T1000 (cell line): ENCODE data around the gene MS4A15.

ENCODE experiments used
- DNase-seq: peaks from one replicate; lab custom pipeline; 2025; ENCODE audit warnings: mixed read lengths; lab: John Stamatoyannopoulos, UW

The MS4A15 gene

DNA sequence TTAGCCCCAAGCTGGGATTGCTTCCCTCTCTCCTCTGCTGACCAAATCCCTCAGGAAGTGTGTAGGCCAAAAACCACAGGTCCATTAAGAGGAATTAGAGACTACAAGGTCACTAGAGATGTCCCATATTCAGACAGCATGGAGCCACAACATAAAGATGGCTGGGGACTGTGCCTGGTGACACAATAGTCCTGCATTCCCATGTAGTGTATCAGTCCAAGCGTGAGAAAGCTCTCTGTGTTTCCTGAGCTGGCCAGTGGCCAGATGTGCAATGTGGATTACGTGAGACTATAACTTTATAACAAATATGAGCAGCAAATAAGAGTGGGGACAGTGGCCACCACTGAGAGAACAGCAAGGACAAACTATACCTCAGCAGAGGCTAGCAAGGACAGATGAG is 20.9 kb downstream of the MS4A15 start:
- DNase-seq: peak; percentile 5

DNA sequence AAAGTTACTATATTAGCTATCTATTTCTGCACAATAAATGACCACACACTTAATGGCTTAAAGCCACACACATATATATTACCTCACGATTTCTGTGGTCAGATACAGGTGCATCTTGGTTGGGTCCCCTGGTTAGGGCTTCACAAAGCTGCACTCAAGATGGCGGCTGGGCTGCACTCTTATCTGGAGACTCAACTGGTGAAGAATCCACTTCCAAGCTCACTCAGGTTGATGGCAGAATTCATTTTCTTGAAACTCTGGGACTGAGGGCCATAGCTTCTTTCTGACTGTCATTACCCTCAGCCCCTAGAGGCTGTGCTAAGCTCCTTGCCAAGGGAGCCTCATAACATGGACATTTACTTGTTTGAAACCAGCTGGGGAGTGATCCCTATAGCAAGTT is 23.4 kb downstream of the MS4A15 start:
- DNase-seq: no peak

DNA sequence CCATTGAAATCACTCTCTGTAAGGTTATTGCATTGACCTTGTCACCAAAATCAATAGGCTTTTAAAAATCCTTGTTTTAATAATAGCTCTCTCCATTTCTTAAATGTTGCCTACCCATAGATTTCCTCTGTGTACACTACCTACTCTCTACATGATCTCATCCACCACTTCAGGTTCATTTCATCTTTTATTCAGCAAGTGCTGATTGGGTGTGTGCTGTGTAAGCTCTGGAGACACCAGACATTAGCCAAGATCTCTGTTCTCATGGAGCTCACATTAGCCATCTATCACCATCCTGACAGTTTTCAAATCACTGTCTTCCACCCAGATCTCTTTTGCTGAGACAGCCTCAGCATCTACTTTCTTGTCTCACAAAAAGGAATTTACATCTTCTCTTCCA is 24.1 kb downstream of the MS4A15 start:
- no peak for DNase-seq

GRCh38 chr11:60781286-60781980 is 24.8 kb downstream of the MS4A15 start:
- DNase-seq: no peak

- no peak for DNase-seq
Measured at GRCh38 chr11:60781981-60782316, 25.3 kb downstream of the MS4A15 start.

DNA sequence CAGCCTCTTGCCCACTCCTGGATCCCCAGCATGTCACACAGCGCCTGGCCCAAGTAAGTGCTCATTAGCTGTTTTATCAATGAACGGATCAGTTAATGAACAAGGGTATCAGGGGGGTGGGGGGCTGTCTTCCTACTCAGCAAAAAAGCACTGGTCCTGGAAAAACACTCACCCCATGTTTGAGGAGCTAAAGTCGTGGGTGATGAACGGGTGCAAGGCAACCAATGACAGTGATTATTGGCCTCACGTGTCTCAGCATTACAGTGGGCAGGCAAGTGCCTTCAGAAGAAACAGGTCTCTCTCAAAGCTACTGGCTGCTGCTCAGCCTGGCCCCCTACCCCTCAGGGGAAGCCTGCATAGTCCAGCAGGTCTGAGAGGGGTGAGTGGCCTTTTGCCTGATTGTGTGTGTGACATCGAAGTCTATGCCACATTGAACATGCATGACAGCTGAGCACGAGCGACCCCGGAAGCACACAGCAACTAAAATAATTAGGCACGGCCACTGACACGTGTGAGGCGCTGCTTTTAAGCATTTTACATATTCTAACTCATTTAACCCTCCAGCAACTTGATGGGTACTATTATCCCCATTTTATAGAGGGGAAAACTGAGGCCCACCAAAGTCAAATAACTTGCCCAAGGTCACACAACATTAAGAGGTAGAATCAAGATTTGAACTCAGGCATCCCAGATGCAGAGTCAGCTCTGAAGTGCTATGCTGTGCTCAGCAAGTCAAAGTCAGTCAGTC is 25.9 kb downstream of the MS4A15 start:
- no peak for DNase-seq

DNA sequence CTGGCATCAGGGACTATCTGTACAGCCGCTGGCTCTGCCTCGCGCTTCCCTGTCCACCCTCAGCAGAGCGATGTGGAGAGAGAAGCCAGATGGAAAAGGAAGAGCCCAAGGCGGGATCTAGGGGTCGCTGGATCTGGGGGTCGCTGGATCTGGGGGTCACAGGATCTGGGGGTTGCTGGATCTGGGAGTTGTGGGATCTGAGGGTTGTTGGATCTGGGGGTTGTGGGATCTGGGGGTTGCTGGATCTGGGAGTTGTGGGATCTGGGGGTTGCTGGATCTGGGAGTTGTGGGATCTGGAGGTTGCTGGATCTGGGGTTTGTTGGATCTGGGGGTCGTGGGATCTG is 26.4 kb downstream of the MS4A15 start:
- no peak for DNase-seq

GRCh38 chr11:60783911-60784310 is 27.2 kb downstream of the MS4A15 start:
- no peak for DNase-seq

DNA sequence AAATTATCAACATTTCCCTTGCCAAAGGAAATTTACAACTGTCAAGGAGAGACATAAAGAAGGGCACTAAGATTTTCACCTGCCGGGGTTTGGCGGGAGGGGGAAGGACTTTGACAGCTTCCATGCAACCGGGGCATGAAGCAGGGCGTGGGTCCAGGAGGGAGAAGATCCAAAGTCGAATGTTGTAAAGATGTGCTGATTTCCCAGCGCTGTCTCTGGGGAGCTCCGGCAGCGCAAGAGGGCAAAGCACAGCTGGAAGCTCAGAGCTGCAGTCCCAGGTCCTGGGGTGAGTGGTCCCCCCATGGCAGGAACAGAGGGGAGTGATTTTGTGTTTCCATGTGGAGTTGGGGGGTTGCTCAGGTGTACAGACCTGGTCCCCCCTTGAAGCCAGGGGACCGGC is 28.5 kb downstream of the MS4A15 start, which contains the start of gene MS4A10:
Gene MS4A10, plus strand, starts transcription at position 198 of the 400 bp plus-strand sequence. CDS start 5,003 bp downstream, outside the sequence.
- DNase-seq: no peak

DNA sequence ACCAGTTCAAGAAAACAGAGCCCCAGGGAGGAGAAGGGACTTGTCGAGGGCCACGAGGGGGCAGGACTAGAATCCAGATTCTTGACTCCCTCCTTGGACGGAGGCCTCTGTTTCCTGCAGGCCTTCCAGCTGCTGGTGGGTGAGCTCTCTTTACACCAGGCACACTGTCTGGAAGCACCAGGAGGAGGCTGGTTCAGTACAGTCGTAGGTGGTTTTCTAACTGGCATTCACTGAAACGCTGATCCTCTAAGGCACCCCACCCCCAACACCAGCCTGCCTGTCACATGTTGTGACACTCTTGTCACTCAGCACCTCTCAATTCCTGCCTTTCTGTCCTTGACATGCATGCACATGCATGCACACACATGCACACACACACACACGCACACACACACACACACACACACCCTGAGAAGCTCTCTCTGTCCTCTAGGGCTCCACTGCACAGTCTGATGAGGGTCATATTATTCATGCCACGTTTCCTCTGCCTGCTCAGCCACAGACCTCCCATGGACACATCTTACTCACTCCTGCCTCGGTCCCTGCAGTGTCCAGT is 29.2 kb downstream of the MS4A15 start:
- DNase-seq: no peak

- DNase-seq: no peak
Measured at GRCh38 chr11:60786811-60787567, 30.3 kb downstream of the MS4A15 start.

- no peak for DNase-seq
Measured at GRCh38 chr11:60788401-60789125, 31.9 kb downstream of the MS4A15 start.

- no peak for DNase-seq
Measured at GRCh38 chr11:60790726-60791125, 34.1 kb downstream of the MS4A15 start.

DNA sequence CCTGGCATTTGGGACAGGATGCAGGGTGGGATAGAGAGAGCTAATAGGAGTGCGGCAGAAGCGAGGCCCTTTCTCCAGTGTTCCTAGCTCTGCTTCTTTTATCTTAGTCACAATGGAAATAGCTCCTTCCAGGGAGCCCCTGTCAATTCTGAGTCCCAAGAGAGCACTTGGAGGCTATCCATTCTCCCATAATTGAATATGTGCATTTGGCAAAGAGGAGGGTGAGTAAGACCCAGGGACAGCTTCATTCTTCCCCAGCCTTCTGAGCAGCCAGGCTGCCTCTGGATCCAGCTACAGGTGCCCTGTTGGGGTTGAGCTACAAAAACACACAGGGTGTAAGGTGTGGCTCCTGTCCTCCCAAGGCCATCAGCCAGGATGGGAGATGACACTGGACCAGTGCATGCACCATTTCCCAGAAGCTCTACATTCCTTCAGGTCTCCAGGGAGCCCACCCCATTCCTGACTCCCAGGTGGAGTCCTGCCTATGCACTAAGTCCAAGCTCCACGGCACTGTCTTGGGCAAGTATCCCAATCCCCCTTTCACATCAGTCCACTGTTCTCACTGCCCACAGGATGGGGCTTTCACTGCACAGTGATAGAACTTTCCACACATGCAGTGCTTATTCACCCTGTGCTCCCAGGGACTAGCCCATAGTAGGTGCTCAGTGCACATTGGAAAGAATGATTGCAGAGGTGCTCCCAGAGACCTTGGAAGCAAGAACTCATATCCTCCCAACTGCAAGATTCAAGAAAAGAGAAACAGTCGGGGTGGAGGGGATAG is 34.7 kb downstream of the MS4A15 start:
- no peak for DNase-seq

GRCh38 chr11:60792521-60792920 is 35.9 kb downstream of the MS4A15 start:
- DNase-seq: no peak

GRCh38 chr11:60795291-60795690 is 38.6 kb downstream of the MS4A15 start:
- no peak for DNase-seq

DNA sequence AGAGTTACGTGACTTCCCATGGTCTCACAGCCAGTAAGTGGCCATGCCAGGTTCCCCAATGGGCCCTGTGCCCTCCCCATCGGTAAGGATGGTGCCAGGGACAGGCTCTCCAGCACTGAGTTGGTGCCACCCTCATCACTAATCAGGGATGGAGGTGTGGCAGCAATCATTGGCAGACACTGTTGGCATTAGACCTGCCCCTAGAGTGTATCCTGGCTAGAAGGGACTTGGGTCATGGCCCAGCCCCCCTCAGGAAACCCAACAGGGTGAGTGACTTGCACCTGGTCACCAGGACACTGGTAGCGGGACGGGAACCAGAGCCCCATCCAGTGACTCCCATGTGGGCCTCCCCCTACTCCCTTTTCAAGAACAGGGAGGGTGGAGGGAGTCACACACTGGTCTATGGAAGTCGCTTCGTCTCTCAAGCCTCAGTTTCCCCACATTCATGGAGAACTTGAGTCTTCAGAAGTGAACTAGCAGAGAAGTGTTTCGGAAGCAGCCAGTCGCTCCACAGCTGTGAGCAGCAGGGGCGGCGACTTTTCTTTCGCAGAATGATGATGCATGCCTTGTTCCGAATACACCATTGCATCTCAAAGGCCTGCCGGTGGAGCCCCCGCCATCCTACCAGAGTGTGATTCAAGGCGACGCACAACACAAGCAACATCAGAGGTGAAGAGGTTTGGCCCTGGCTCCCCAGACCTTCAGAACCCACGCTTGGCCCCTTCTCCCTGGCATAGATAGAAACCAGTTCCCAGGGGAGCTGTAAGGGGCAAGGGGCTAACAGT is 41.4 kb downstream of the MS4A15 start:
- DNase-seq: no peak

DNA sequence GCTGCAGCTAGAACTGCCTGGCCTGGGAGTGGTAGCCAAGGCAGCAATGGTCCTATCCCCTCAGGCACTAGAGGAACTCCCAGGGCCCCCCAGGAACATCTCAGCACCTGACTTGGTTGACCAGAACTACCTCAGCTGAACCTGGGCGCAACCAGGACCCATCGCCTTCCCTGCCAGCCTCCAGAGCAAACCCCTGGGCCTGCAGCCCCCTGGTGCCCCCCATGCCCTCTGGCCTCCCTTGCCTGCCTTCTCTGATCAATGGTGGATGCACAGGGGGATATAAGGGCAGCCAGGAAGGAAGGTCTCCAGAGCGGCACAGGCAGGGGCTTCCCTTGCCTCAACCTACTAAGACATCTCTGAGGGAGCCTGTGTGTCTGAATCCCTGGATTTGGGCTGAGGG is 42.0 kb downstream of the MS4A15 start:
- DNase-seq: no peak

GRCh38 chr11:60801194-60801593 is 44.5 kb downstream of the MS4A15 start:
- DNase-seq: no peak

GRCh38 chr11:60803273-60803936 is 46.7 kb downstream of the MS4A15 start:
- no peak for DNase-seq
